Measurements from ENCODE around the gene PLA2G2C.
A peak's percentile ranks its signal among the peaks of the same experiment; 100 is the strongest.

The PLA2G2C gene

DNA sequence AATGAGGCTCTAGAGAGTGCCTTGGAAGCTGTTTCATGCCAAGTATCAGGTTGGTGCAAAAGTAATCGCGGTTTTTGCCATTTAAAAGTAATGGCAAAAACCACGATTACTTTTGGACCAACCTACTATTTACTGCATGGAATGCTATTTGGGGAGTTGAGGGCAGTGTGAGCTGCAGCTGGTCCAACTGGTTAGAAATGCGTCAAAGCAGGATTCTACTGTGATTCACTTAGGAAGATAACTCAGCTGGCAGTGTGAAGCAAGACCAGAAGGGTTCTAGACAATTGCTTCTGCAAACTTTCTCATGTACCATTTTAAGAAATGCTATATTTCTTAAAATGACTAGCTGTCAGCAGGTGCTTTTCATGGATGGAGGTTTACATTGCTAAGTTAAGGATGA, 21.2 kb upstream of the PLA2G2C start:
- DNase-seq (ENCODE audit: low spot score): no peak

DNA sequence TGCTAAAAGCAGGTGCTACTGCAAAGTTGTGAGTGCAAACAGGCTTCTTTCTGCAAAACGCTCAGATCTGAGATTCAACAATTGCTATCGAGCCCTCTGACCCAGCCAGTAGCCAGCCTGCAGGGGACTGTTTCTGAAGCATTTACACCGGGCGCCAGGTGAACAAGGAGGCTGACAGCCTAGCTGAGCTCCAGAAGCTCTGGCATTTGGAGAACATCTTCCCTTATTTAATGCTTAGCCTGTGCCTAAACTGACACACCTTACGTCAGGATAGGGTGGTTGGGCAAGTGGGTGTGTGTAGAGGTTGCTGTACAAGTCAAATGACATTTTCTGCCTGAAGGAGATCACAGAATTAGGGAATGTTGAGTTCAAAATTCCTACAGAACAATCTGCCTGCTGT, 15.8 kb upstream of the PLA2G2C start:
- DNase-seq (ENCODE audit: low spot score): no peak

DNA sequence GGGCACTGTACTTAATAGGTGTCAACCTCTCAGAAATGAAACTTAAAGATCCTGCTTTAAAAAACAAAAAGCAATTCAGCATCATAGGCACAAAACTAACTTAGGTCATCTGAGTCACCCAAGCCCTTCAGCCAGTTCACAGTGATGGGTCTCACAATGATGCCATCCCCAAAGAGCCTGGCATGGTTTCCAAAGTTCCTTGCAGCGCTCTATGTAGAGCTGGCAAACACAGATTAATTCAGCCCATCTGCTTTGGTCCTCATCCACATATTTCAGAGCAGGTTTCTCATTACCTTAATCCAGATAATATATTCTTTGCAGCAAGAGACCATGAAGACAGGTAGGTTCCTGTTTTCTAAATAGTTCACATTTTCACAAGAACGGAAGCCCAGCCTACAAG, 14.6 kb upstream of the PLA2G2C start:
- no peak for DNase-seq (ENCODE audit: low spot score)

DNA sequence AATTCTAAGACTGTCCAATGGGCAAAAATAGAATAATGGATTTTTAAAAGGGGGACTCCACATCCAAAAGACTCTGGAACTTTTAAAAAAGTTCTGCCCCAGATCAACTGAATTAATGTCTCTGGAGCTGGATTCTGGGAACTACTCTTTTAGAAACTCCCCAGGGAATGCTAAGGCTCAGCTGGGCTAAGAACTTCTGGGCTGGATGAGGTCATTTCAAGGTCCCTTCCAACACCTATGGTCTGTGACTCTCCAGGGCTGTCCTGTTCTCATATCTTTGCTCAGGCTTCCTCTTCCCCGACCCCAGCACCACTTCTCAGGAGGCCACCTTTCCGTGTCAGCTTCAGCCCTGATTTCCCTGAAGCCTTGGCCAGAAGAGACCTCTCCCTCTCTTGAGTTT, 13.5 kb upstream of the PLA2G2C start:
- DNase-seq (ENCODE audit: low spot score): no peak

DNA sequence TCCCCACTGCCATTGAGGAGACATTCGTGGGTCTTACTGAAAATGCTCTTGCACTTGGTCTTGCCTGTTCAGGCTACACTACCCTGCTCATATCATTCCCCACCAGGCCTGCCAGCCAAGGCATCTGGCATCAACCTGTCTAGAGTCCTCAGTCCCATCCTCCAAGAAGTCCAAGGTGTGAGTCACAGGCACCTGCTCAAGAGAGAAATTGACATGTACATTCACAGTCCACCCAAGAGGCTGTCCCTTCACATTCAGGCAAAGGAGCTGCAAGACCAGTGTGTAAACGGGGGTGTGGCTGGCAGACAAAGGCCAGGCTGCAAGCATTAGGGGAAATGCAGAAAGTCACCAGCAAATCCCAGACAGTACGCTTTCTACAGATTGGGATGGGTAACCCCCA, 13.1 kb upstream of the PLA2G2C start:
- no peak for DNase-seq (ENCODE audit: low spot score)

DNA sequence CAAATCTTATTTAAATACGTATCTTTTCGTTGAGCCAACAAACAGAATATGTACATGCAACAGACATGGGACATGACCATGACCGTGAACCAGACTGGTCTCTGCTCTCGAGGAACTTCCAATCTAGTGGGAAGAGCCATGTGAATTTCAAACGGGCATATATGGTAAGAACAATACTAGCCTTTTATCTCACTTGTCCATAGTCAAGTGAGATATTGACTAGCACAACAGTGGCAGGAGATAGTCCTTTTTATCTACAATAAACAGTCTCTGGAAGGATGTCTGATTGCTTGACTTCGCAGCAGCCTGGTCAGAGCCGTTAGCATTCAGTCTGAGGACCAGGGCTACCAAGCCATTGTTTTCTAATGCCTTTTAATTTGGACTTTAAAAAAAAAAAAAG, 12.6 kb upstream of the PLA2G2C start:
- DNase-seq (ENCODE audit: low spot score): no peak

DNA sequence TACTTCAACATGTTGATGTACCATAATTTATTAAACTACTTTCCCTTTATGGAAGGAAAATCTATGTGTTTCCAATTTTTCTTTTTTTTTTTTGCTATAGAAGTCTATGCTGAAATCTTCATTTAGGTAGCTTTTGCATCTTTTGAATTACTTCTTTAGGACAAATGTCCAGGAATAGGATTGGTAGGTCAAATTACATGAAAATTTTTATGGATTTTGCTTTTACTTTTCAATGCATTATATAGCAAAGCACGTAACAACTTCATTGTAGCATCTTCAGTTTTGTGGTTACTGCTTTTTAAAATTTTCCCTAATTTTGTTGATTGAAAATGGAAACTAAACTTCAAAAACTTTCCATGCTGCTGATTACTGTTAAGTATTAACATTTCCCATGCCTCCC, 12.0 kb upstream of the PLA2G2C start:
- DNase-seq (ENCODE audit: low spot score): no peak

DNA sequence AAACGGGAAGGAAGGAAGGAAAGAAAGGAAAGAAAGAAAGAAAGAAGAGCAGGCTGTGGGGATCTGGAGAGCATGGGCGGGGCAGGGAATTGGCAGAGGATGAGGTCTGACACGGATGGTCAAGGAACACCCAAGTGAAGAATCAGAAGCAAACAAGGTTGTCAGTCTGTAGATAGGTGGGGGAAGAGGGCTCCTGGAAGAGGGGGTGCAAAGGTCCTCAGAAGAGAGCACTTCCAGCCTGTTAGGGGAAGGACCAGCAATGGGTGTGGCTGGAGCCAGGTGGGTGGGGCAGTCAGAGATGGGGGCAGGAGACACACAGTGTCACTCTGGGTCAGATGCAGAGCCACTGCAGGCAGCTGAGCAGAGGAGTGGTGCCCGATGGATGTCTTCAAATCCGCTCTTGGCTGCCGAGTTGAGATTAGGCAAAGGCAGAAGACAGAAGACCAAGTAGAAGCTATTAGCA, 11.0 kb upstream of the PLA2G2C start:
- no peak for DNase-seq (ENCODE audit: low spot score)

DNA sequence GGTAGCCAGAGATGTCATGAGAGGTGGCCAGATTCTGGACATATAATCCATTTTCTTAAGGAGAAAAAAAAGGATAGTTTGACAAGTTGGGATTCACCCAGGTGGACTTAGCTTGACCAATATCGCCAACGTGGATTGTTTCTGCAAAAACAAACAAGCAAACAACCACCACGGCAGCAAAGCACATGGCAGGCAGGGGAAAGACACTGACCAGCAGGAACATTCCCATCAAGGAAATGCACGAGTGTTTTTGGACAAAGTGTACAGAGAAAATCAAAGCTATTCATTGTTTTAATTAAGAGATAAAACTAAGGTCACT, 9.1 kb upstream of the PLA2G2C start:
- no peak for DNase-seq (ENCODE audit: low spot score)

DNA sequence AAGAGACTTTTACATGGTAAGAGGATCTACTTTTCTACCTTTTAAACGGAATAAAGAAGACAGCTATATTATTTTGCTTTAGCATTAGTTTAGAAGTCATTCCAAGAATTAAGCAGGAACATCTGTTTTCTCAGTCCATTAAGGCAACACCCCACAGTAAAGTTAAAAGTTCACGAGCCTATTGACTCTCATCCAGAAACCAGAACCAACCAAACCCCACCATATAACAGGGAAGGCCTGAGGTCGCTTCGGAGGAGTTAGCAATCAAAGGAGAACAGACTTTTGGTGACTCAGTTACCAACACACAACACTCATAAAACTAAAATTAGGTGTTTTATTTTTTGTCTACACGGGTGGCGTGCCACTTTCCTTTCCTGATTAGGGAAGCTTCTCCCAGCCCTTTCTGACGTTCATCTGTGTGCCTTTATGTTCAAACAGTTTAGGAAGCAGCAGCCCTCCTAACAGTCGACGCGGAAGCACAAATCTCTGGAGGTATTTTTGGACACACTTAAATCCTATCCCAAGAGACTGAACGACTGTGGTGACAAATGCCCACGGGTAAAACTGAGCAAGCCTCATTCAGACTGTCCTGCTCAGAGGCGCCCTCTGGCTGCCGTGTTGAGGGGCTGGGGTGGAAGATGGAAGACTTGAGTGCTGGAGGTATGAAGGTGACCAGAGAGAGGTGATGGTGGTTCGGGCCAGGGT, 8.6 kb upstream of the PLA2G2C start:
- peak; percentile 71 for DNase-seq (ENCODE audit: low spot score)

DNA sequence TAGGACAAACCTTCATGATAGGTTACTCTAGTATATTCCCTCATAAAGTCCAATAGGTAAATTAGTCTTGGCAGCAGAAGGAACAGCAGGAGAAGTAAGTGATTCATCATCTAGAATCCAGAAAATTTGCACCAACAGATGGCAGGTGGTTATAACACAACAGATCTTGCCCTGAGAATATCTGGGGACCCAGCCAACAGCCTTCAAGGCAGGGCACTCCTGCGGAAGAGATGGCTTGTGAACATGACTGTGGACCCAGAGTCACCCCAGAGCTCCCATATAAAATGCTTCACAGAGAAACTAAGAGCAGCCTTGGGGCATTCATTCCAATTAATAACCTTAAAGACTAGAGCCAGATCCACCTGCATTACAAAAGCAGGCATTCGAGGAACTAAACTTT, 7.9 kb upstream of the PLA2G2C start:
- no peak for DNase-seq (ENCODE audit: low spot score)

DNA sequence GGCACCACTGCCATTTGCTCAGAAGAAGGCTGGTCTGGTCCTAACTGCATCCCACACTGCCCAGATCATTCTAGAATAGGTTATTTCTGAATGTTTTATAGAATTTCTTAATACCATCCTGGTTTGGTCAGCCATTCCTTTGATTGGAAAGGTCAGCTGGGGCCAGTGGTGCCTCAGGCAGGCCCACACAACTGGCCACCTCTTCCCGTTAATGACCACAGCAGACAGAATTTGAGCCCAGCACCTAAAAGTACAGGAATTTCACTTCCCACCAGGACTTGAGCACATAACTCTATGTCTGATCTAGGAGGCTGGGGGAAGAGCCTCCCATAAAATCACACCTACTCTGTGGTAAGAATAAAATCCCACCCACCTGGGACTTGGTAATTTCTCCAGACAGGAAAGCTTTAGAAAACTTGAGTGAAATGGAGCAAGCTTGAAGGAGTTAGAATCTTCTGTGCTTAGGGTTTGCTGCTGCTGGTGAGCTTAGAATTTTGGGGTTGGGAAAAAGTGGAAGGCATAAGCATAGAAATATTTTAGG, 6.6 kb upstream of the PLA2G2C start:
- no peak for DNase-seq (ENCODE audit: low spot score)

DNA sequence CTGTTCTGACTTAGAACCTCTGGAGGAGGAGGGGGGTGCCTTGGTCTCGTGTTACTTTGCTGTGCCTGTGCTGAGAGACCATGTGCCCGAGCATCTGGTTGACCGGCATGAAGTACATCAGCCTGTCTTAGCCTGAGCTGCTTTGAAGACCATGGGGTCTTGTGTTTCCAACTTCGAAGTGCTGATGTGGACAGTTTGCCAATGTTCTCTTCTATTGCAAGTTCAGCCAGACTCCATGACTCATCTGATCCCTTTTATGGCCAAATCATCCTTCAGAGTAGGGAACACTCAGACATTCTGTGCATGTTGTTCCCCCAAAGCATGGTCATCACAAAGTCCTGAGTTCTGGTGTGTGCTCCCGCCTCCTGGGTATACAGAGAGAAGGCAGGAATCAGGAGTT, 6.0 kb upstream of the PLA2G2C start:
- DNase-seq (ENCODE audit: low spot score): peak; percentile 33

DNA sequence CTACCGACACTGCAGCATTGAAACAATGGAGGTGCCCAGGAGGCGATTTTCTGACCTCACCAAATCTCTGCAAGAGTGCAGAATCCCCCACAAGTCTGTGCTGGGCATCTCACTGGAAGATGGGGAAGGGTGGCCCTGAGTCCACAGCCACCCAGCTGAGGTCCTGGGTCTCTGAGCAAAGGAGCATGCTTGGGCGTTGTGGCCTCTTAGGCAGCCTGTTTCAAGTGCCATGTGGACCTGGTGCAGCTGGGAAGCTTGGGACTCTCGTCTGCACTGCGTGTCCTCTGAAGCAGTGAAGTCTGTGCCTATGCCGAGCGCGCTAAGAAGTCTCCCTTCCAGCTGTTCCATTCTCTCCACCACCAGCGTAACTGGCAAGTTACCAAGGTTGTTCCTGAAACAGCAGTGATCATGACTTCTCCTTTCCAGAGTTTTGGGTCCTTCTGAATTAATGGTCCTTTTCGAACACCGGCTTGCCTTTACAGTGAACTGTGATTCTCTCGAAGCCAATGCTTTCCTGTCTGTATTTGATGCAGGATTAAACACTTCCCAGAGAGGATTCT, 5.0 kb upstream of the PLA2G2C start:
- no peak for DNase-seq (ENCODE audit: low spot score)

DNA sequence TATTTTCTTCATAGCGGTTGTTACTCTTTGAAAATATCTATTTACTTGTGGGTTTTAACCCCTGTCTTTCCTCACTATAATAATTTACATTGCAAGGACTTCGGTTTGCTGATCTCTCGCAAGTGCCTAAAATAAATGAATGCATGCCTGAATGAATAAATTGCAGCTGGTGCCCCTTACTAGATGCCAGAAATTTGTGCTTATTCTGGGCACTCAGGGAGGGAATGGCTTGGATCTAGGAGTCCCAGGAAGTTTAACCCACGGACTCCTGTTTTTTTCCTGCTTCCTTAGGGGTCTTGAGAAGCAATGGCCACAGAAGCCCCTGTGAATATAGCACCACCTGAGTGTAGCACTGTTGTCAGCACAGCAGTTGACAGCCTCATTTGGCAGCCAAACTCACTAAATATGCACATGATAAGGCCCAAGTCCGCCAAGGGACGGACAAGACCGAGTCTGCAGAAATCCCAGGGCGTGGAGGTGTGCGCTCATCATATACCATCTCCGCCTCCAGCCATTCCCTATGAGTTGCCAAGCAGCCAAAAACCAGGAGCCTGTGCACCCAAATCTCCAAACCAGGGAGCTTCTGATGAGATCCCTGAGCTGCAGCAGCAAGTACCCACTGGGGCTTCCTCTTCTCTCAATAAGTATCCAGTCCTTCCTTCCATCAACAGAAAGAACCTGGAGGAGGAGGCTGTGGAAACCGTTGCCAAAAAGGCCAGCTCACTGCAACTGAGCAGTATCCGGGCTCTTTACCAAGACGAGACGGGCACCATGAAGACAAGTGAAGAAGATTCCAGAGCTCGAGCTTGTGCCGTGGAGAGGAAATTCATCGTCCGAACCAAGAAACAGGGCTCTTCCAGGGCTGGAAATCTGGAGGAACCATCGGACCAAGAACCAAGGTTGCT, 4.2 kb upstream of the PLA2G2C start:
- DNase-seq (ENCODE audit: low spot score): no peak

DNA sequence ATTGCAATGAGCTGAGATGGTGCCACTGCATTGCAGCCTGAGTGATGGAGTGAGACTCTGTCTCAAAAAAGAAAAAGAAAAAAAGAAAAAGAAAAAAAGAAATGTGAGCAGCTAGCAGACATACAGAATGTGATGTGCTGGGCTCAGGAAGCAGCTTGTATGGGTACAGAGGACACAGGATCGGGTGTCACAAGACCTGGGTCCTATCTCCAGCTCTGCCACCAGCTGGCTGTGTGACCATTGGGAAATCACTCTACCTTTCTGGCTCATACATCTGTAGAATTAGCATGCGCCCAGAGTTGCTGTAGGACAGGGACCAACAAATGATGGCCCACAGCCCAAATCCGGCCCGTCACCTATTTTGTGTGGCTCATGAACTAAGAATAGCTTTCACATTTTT, 3.3 kb upstream of the PLA2G2C start:
- DNase-seq (ENCODE audit: low spot score): no peak

DNA sequence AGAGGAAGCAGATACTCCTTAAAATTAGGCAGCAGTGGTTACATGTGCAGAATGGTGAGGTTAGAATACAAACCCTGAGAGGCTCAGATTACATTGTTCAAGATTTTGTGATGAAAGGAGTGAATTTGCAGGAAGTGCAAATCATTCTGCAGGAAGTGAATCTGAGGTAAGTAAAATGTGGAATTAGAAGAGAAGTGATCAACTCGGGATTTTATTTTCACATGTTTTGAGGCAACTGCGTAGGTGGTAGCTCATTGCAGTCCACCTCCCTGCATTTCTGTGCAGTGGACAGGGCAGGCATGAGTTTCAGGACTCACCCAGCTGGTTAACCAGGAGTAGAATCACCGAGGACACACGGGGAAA, 2.1 kb upstream of the PLA2G2C start:
- no peak for DNase-seq (ENCODE audit: low spot score)

DNA sequence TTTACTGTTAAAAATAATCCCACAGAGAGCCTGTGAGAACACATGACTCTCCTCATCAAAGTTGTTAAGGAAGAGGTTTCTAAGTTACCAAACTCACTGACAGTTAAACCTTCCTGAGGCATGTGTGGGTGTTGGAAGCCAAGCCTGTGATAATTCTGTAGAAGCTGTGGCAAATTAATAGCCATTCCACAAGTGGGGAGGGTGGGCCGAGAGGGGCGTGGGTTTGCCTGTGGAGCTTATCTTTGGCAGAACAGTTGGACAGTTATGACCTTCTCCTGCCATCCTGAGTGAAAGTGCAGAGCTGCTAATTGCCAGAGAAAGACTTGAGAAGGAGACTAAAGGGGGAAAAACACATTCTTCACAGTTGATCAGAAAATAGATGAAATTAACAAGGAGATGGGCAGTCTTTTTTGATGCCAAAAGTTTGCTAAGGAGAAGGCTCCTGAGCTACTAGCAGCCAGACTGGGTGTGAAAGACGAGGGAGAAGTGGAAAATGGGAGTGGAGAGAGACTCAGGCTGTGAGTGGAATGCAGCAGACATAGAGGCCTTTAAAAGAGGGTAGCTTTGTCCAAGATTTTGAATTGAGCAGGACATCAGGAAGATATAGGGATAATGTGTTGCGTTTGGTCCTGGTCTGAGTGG, 1.6 kb upstream of the PLA2G2C start:
- no peak for DNase-seq (ENCODE audit: low spot score)

DNA sequence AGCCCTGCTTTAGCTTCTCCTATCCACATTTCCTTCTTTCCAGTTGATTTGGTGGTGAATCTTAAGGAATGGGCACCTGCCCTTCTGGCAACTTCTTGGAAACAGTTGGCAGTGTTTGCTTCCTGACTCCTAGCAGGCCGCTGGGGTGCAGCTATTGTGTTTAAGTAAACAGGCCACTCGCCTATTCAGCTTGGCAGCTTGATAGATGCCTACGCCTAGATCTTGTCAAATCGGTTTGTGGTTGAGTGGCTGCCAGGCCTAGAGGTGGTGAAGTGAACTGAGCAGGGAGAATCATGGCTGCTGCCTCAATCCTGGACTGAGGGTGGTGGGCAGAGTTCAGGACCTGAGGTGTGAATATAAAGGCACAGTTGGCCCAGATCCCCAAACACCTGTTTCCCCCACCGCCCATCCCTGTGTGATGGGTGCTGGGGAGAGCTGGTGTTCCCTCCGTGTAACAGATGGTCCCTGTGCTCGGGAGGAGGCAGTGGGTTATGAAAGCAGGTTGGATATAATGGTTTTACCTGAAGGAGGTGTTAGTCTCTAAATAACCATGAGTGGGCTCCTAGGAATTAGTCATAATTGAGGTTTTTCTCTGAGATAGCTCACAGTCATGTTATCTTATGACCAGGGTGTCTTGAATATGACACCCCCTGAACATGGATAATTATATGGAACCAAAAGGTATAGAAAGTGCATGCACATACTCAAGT, 940 bp upstream of the PLA2G2C start:
- no peak for DNase-seq (ENCODE audit: low spot score)

DNA sequence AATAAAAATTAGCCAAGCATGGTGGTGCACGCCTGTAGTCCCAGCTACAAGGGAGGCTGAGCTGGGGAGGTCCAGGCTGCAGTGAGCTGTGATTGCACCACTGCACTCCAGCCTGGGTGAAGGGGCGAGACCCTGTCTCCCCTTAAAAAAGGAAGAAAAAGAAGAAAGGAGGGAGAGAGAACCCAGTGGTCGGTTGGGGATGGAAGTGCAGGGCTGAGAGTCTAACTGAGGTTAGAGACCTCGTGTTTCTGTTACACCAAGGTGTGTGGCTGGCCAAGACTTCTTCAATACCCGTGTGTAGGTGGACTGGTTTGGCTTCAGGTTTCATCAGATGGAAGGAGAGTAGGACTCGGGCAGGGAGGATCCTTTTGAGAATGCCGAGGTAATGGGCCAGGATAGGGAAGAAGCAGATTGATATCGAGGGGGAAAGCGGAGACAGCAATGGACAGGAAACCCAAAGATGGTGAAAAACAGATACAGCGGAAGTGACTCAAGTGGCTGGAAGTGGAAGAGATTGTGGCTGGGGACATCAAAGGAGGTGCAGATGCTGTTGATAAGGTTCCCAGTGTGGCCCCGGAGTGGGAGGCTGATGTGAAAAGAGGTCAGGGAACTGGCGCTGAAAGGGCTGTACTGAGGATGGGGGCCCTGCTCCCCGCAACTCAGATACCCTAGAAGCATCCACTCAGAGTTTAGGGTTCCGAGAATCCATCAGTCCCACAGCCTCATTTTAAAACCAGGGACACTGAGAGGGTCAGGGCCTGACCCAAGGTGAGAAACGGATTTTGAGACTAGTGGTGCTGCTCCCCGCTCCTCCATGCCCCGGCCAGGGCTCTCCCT, 1.1 kb downstream of the PLA2G2C start:
- DNase-seq (ENCODE audit: low spot score): no peak

DNA sequence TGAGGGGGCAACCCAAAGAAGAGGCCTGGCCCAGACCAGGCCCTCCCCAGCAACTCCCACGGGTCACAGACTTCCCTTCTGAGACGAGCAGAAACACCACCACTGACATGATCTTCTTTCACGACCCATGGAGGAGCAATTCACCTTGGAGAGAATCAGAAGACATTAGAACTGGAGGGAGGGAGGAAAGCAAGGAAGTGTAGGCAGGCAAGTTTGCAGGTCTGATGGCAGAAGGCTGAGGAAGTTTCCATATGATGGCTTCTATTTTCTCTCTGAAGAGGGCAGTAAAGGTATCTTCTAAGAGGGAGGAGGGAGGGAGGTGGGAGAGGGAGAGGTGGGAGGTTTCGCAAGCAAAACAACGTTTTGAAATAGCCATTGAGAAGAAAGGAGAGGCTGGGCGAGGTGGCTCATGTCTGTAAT, 1.8 kb downstream of the PLA2G2C start:
- no peak for DNase-seq (ENCODE audit: low spot score)

All from AG08396 (cell line).